ENCODE data around the gene PMPCA. TPM values are rescaled to one million over a fixed set of nuclear protein-coding genes. Genes with fewer than 3 reads are reported as not detected.

PMPCA gene
- total and polyA plus RNA-seq, 2 experiments from 2014 or later, result 61.3 to 88.2 TPM

DNA sequence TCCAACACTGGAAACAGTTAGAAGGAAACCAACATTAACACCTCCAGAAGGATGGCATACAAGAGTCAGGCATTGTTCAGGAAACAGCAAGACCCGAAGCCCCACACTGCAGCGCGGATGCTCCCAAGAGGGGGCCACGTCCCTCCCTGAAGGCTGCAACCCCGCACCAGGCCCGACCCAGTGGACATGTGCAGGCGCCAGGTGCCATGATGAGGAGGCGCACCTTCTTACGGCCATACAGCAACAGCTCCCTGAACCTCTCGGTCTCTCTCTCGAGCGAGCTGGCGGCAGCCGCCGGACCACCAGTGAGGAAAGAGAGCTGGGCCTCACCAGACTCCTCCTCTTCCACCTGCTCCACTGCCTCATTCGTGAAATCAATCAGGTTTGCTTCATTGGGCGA lies 52.2 kb downstream of the PMPCA start:
- Histone ChIP-seq H3K79me2 (replicated peaks; ENCODE audit: insufficient read depth) (peaks cover 17% of the 10 kb centered on the region), H3K4me1 (ENCODE audit: insufficient read depth) (no peaks in the 10 kb centered on the region), H2AFZ (no peak overlapping the region), H3K4me2 (no peak overlapping the region), H4K20me1 (replicated peaks; ENCODE audit: insufficient read depth) (peaks cover 27% of the 10 kb centered on the region), H3K4me3 (no peak overlapping the region), H3K9me2 (ENCODE audit: insufficient read depth) (no peaks in the 10 kb centered on the region), H3K36me3 (ENCODE audit: insufficient read depth) (peaks cover 66% of the 10 kb centered on the region), H3K27ac (ENCODE audit: low read depth) (no peak overlapping the region), H3K27me3 (ENCODE audit: insufficient read depth) (no peaks in the 10 kb centered on the region), H3F3A (replicated peaks; ENCODE audit: low read depth) (peaks cover 8% of the 10 kb centered on the region; the same call in 1 of the 2 replicates)
- no peak for DNase-seq (ENCODE audit: low spot score)
- Mint-ChIP-seq H3K4me3 (no peak overlapping the region), H3K27ac (no peak overlapping the region), H3K9me3 (no peaks in the 10 kb centered on the region), H3K36me3 (ENCODE audit: low read depth) (peaks cover 84% of the 10 kb centered on the region), H3K4me1 (no peaks in the 10 kb centered on the region), H3K27me3 (ENCODE audit: insufficient read depth, low read depth, poor library complexity) (peaks cover 11% of the 10 kb centered on the region)
- TF ChIP-seq POLR2AphosphoS5 (IDR thresholded peaks at IDR 0.05; ENCODE audit: low read depth) (no peak), STAT1 (IDR thresholded peaks at IDR 0.05; ENCODE audit: unreplicated experiment) (no peak), ZNF114 (CRISPR knock-in tag; IDR thresholded peaks at IDR 0.05) (no peak), JUNB (IDR thresholded peaks at IDR 0.05; ENCODE audit: unreplicated experiment) (no peak), CREB1 (CRISPR knock-in tag; IDR thresholded peaks at IDR 0.05; ENCODE audit: low read depth) (no peak), EZH2phosphoT487 (IDR thresholded peaks at IDR 0.05; ENCODE audit: unreplicated experiment) (no peak), NANOG (IDR thresholded peaks at IDR 0.05; ENCODE audit: borderline replicate concordance) (no peak), EZH2 (IDR thresholded peaks at IDR 0.05; ENCODE audit: low read depth, unreplicated experiment) (no peak), ZNF331 (CRISPR knock-in tag; IDR thresholded peaks at IDR 0.05; ENCODE audit: low read depth) (no peak)
- TF ChIP-seq, protein P1, sequence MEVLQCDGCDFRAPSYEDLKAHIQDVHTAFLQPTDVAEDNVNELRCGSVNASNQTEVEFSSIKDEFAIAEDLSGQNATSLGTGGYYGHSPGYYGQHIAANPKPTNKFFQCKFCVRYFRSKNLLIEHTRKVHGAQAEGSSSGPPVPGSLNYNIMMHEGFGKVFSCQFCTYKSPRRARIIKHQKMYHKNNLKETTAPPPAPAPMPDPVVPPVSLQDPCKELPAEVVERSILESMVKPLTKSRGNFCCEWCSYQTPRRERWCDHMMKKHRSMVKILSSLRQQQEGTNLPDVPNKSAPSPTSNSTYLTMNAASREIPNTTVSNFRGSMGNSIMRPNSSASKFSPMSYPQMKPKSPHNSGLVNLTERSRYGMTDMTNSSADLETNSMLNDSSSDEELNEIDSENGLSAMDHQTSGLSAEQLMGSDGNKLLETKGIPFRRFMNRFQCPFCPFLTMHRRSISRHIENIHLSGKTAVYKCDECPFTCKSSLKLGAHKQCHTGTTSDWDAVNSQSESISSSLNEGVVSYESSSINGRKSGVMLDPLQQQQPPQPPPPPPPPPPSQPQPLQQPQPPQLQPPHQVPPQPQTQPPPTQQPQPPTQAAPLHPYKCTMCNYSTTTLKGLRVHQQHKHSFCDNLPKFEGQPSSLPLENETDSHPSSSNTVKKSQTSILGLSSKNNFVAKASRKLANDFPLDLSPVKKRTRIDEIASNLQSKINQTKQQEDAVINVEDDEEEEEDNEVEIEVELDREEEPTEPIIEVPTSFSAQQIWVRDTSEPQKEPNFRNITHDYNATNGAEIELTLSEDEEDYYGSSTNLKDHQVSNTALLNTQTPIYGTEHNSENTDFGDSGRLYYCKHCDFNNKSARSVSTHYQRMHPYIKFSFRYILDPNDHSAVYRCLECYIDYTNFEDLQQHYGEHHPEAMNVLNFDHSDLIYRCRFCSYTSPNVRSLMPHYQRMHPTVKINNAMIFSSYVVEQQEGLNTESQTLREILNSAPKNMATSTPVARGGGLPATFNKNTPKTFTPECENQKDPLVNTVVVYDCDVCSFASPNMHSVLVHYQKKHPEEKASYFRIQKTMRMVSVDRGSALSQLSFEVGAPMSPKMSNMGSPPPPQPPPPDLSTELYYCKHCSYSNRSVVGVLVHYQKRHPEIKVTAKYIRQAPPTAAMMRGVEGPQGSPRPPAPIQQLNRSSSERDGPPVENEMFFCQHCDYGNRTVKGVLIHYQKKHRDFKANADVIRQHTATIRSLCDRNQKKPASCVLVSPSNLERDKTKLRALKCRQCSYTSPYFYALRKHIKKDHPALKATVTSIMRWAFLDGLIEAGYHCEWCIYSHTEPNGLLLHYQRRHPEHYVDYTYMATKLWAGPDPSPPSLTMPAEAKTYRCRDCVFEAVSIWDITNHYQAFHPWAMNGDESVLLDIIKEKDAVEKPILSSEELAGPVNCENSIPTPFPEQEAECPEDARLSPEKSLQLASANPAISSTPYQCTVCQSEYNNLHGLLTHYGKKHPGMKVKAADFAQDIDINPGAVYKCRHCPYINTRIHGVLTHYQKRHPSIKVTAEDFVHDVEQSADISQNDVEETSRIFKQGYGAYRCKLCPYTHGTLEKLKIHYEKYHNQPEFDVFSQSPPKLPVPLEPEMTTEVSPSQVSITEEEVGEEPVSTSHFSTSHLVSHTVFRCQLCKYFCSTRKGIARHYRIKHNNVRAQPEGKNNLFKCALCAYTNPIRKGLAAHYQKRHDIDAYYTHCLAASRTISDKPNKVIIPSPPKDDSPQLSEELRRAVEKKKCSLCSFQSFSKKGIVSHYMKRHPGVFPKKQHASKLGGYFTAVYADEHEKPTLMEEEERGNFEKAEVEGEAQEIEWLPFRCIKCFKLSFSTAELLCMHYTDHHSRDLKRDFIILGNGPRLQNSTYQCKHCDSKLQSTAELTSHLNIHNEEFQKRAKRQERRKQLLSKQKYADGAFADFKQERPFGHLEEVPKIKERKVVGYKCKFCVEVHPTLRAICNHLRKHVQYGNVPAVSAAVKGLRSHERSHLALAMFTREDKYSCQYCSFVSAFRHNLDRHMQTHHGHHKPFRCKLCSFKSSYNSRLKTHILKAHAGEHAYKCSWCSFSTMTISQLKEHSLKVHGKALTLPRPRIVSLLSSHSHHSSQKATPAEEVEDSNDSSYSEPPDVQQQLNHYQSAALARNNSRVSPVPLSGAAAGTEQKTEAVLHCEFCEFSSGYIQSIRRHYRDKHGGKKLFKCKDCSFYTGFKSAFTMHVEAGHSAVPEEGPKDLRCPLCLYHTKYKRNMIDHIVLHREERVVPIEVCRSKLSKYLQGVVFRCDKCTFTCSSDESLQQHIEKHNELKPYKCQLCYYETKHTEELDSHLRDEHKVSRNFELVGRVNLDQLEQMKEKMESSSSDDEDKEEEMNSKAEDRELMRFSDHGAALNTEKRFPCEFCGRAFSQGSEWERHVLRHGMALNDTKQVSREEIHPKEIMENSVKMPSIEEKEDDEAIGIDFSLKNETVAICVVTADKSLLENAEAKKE (CRISPR knock-in tag; IDR thresholded peaks at IDR 0.05), result no peak
- TF ChIP-seq, protein P2, sequence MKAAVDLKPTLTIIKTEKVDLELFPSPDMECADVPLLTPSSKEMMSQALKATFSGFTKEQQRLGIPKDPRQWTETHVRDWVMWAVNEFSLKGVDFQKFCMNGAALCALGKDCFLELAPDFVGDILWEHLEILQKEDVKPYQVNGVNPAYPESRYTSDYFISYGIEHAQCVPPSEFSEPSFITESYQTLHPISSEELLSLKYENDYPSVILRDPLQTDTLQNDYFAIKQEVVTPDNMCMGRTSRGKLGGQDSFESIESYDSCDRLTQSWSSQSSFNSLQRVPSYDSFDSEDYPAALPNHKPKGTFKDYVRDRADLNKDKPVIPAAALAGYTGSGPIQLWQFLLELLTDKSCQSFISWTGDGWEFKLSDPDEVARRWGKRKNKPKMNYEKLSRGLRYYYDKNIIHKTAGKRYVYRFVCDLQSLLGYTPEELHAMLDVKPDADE (IDR thresholded peaks at IDR 0.05), result no peak
- TF ChIP-seq, protein P3, sequence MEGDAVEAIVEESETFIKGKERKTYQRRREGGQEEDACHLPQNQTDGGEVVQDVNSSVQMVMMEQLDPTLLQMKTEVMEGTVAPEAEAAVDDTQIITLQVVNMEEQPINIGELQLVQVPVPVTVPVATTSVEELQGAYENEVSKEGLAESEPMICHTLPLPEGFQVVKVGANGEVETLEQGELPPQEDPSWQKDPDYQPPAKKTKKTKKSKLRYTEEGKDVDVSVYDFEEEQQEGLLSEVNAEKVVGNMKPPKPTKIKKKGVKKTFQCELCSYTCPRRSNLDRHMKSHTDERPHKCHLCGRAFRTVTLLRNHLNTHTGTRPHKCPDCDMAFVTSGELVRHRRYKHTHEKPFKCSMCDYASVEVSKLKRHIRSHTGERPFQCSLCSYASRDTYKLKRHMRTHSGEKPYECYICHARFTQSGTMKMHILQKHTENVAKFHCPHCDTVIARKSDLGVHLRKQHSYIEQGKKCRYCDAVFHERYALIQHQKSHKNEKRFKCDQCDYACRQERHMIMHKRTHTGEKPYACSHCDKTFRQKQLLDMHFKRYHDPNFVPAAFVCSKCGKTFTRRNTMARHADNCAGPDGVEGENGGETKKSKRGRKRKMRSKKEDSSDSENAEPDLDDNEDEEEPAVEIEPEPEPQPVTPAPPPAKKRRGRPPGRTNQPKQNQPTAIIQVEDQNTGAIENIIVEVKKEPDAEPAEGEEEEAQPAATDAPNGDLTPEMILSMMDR (conservative IDR thresholded peaks at IDR 0.05; ENCODE audit: low read depth in 2 of 2), result no peak
- TF ChIP-seq, protein P4, sequence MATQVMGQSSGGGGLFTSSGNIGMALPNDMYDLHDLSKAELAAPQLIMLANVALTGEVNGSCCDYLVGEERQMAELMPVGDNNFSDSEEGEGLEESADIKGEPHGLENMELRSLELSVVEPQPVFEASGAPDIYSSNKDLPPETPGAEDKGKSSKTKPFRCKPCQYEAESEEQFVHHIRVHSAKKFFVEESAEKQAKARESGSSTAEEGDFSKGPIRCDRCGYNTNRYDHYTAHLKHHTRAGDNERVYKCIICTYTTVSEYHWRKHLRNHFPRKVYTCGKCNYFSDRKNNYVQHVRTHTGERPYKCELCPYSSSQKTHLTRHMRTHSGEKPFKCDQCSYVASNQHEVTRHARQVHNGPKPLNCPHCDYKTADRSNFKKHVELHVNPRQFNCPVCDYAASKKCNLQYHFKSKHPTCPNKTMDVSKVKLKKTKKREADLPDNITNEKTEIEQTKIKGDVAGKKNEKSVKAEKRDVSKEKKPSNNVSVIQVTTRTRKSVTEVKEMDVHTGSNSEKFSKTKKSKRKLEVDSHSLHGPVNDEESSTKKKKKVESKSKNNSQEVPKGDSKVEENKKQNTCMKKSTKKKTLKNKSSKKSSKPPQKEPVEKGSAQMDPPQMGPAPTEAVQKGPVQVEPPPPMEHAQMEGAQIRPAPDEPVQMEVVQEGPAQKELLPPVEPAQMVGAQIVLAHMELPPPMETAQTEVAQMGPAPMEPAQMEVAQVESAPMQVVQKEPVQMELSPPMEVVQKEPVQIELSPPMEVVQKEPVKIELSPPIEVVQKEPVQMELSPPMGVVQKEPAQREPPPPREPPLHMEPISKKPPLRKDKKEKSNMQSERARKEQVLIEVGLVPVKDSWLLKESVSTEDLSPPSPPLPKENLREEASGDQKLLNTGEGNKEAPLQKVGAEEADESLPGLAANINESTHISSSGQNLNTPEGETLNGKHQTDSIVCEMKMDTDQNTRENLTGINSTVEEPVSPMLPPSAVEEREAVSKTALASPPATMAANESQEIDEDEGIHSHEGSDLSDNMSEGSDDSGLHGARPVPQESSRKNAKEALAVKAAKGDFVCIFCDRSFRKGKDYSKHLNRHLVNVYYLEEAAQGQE (IDR thresholded peaks at IDR 0.05; ENCODE audit: unreplicated experiment), result no peak
- ATAC-seq, result no peak

Measured in GM23338 (cell line).